ENCODE measurements around the gene CASR.

- no peak for TF ChIP-seq GATA3 (IDR thresholded peaks at IDR 0.05; ENCODE audit: low read depth, low read length)
- no peak for TF ChIP-seq GATA2 (IDR thresholded peaks at IDR 0.05; ENCODE audit: low read depth, low read length)
Measured at GRCh38 chr3:122183893-122184590, 574 bp downstream of the CASR start.

All from SH-SY5Y (cell line).